ENCODE results near the gene LRRTM4. TPM values are rescaled to one million over a fixed set of nuclear protein-coding genes. Genes with fewer than 3 reads are reported as not detected.

LRRTM4 gene
- total RNA-seq, 1 experiment from 2014 or later = 2.6 TPM

- no peak for DNase-seq (ENCODE audit: low read depth)
- in situ Hi-C loops (cut with HindIII; ENCODE audit: low pct_unique_long_range_greater_than_20kb, low sequenced_read_pairs) = no loop called here
These were observed 149.5 kb downstream of the LRRTM4 start for GRCh38 chr2:77372636-77373035.

- DNase-seq (ENCODE audit: low read depth) = no peak
- in situ Hi-C loops (cut with HindIII; ENCODE audit: low pct_unique_long_range_greater_than_20kb, low sequenced_read_pairs) = no loop called here
These were observed 151.7 kb downstream of the LRRTM4 start for GRCh38 chr2:77370511-77370910.

- in situ Hi-C loops (cut with HindIII; ENCODE audit: low pct_unique_long_range_greater_than_20kb, low sequenced_read_pairs) = no loop called here
- DNase-seq (ENCODE audit: low read depth) = no peak
These were observed 158.9 kb downstream of the LRRTM4 start for GRCh38 chr2:77363277-77363676.

- in situ Hi-C loops (cut with HindIII; ENCODE audit: low pct_unique_long_range_greater_than_20kb, low sequenced_read_pairs) = no loop called here
- DNase-seq (ENCODE audit: low read depth) = no peak
These were observed 173.4 kb downstream of the LRRTM4 start for GRCh38 chr2:77348821-77349220.

- no peak for DNase-seq (ENCODE audit: low read depth)
- in situ Hi-C loops (cut with HindIII; ENCODE audit: low pct_unique_long_range_greater_than_20kb, low sequenced_read_pairs) = no loop called here
These were observed 186.2 kb downstream of the LRRTM4 start for GRCh38 chr2:77336013-77336412.

- DNase-seq (ENCODE audit: low read depth) = no peak
- in situ Hi-C loops (cut with HindIII; ENCODE audit: low pct_unique_long_range_greater_than_20kb, low sequenced_read_pairs) = no loop called here
These were observed 193.8 kb downstream of the LRRTM4 start for GRCh38 chr2:77328134-77328931.

GRCh38 chr2:77325395-77325794 lies 196.8 kb downstream of the LRRTM4 start:
- no peak for DNase-seq (ENCODE audit: low read depth)
- in situ Hi-C loops (cut with HindIII; ENCODE audit: low pct_unique_long_range_greater_than_20kb, low sequenced_read_pairs) = no loop called here

- in situ Hi-C loops (cut with HindIII; ENCODE audit: low pct_unique_long_range_greater_than_20kb, low sequenced_read_pairs) = no loop called here
- no peak for DNase-seq (ENCODE audit: low read depth)
These were observed 199.7 kb downstream of the LRRTM4 start for GRCh38 chr2:77322431-77322830.

GRCh38 chr2:77314721-77315120 lies 207.5 kb downstream of the LRRTM4 start:
- no peak for DNase-seq (ENCODE audit: low read depth)
- in situ Hi-C loops (cut with HindIII; ENCODE audit: low pct_unique_long_range_greater_than_20kb, low sequenced_read_pairs) = no loop called here

GRCh38 chr2:77310416-77310815 lies 211.8 kb downstream of the LRRTM4 start:
- DNase-seq (ENCODE audit: low read depth) = no peak
- in situ Hi-C loops (cut with HindIII; ENCODE audit: low pct_unique_long_range_greater_than_20kb, low sequenced_read_pairs) = no loop called here

- in situ Hi-C loops (cut with HindIII; ENCODE audit: low pct_unique_long_range_greater_than_20kb, low sequenced_read_pairs) = no loop called here
- DNase-seq (ENCODE audit: low read depth) = no peak
These were observed 212.5 kb downstream of the LRRTM4 start for GRCh38 chr2:77309725-77310124.

GRCh38 chr2:77301441-77301840 lies 220.7 kb downstream of the LRRTM4 start:
- in situ Hi-C loops (cut with HindIII; ENCODE audit: low pct_unique_long_range_greater_than_20kb, low sequenced_read_pairs) = no loop called here
- DNase-seq (ENCODE audit: low read depth) = no peak

GRCh38 chr2:77296791-77297190 lies 225.4 kb downstream of the LRRTM4 start:
- in situ Hi-C loops (cut with HindIII; ENCODE audit: low pct_unique_long_range_greater_than_20kb, low sequenced_read_pairs) = no loop called here
- no peak for DNase-seq (ENCODE audit: low read depth)

GRCh38 chr2:77294474-77294873 lies 227.7 kb downstream of the LRRTM4 start:
- DNase-seq (ENCODE audit: low read depth) = no peak
- in situ Hi-C loops (cut with HindIII; ENCODE audit: low pct_unique_long_range_greater_than_20kb, low sequenced_read_pairs) = no loop called here

- no peak for DNase-seq (ENCODE audit: low read depth)
- in situ Hi-C loops (cut with HindIII; ENCODE audit: low pct_unique_long_range_greater_than_20kb, low sequenced_read_pairs) = no loop called here
These were observed 237.8 kb downstream of the LRRTM4 start for GRCh38 chr2:77284353-77284752.

GRCh38 chr2:77271262-77271661 lies 250.9 kb downstream of the LRRTM4 start:
- no peak for DNase-seq (ENCODE audit: low read depth)
- in situ Hi-C loops (cut with HindIII; ENCODE audit: low pct_unique_long_range_greater_than_20kb, low sequenced_read_pairs) = no loop called here

- DNase-seq (ENCODE audit: low read depth) = peak; percentile 43
- in situ Hi-C loops (cut with HindIII; ENCODE audit: low pct_unique_long_range_greater_than_20kb, low sequenced_read_pairs) = no loop called here
These were observed 251.7 kb downstream of the LRRTM4 start for GRCh38 chr2:77270433-77270832.

GRCh38 chr2:77268626-77269025 lies 253.6 kb downstream of the LRRTM4 start:
- in situ Hi-C loops (cut with HindIII; ENCODE audit: low pct_unique_long_range_greater_than_20kb, low sequenced_read_pairs) = no loop called here

GRCh38 chr2:77232909-77233425 lies 289.2 kb downstream of the LRRTM4 start:
- in situ Hi-C loops (cut with HindIII; ENCODE audit: low pct_unique_long_range_greater_than_20kb, low sequenced_read_pairs) = no loop called here
- no peak for DNase-seq (ENCODE audit: low read depth)

More at GRCh38 chr2:77268626-77269025, 253.6 kb downstream of the LRRTM4 start:
- no peak for DNase-seq (ENCODE audit: low read depth)

- in situ Hi-C loops (cut with HindIII; ENCODE audit: low pct_unique_long_range_greater_than_20kb, low sequenced_read_pairs) = no loop called here
- DNase-seq (ENCODE audit: low read depth) = peak; percentile 4
These were observed 293.8 kb downstream of the LRRTM4 start for GRCh38 chr2:77228391-77228790.
